GM12878 (cell line): ENCODE results near the gene MED13L. TPM values are rescaled to one million over a fixed set of nuclear protein-coding genes. Genes with fewer than 3 reads are reported as not detected.

Experiments used
- ATAC-seq: fragments of 200-7000 bp; cut with Tn5 transposase; 3 replicates; pipeline ENCODE4 v1.9.1; 2020; ENCODE audit warnings: mild to moderate bottlenecking, moderate library complexity
- BruUV-seq: library from RNA; stranded (reverse); fragments of 400-500 nt; replicated peaks from 2 replicates; lab custom pipeline; 2021; lab: Mats Ljungman, UMichigan
- CTCF ChIA-PET: fragments of 300-600 bp; sonication (Branson Sonifier 250); formaldehyde crosslinking; extraction: SDS; loops from one replicate; lab custom pipeline; 2021; ENCODE audit warnings: inconsistent platforms; lab: Yijun Ruan, JAX
- POLR2A ChIA-PET: fragments of 350-600 bp; formaldehyde crosslinking; extraction: SDS; loops from one replicate; lab custom pipeline; 2021; ENCODE audit warnings: inconsistent platforms; lab: Charles Lee
- RAD21 ChIA-PET: fragments of 300-600 bp; sonication (Branson Sonifier 250); formaldehyde crosslinking; loops from one replicate; lab custom pipeline; 2023; ENCODE audit warnings: antibody characterized with exemption; ENCODE audit not compliant: unreplicated experiment; lab: Charles Lee
- SMC1A ChIA-PET: fragments of 300-600 bp; sonication (Branson Sonifier 250); formaldehyde crosslinking; loops from one replicate; lab custom pipeline; 2023; ENCODE audit not compliant: unreplicated experiment, uncharacterized antibody; lab: Charles Lee
- DNase-seq: peaks from one replicate; pipeline ENCODE4 v3.0.0-alpha.2; 2011; ENCODE audit warnings: low read depth, low spot score
- FAIRE-seq: peaks from 3 replicates; lab custom pipeline; 2011; peaks lifted over from hg19 to GRCh38; lab: Jason Lieb, UNC
- H2AFZ ChIP-seq: 2 replicates; pipeline ENCODE4 v1.6.0; 2011; ENCODE audit warnings: low read depth, low read length, control low read depth; ENCODE audit not compliant: control insufficient read depth
- H3K27ac ChIP-seq: 2 replicates; pipeline ENCODE4 v1.5.1; 2011; ENCODE audit warnings: control low read depth; ENCODE audit not compliant: control insufficient read depth, insufficient read depth
- H3K27me3 ChIP-seq, 2 experiments: replicated peaks in 1 of 2; 2 replicates each; pipeline versions ENCODE4 v1.6.0 to v1.6.1; 2011; ENCODE audit warnings: low read length in 1 of 2; ENCODE audit not compliant: control insufficient read depth in 2 of 2, insufficient read depth in 2 of 2
- H3K36me3 ChIP-seq, 2 experiments: 2 replicates each; pipeline ENCODE4 v1.5.1; 2011; ENCODE audit warnings: low read length in 1 of 2; ENCODE audit not compliant: control insufficient read depth in 2 of 2, insufficient read depth in 2 of 2
- H3K4me1 ChIP-seq: 2 replicates; pipeline ENCODE4 v1.6.1; 2011; ENCODE audit warnings: mild to moderate bottlenecking, low read length, moderate library complexity, mixed read lengths; ENCODE audit not compliant: control insufficient read depth, insufficient read depth
- H3K4me2 ChIP-seq: 2 replicates; pipeline ENCODE4 v1.6.0; 2011; ENCODE audit warnings: control low read depth; ENCODE audit not compliant: control insufficient read depth, insufficient read depth
- H3K4me3 ChIP-seq: fragments of 200-600 bp; sonication (generic); 2 replicates; pipeline ENCODE4 v1.5.1; 2016
- H3K79me2 ChIP-seq: 2 replicates; pipeline ENCODE4 v1.6.0; 2011; ENCODE audit warnings: low read length; ENCODE audit not compliant: control insufficient read depth, insufficient read depth
- H3K9ac ChIP-seq: 2 replicates; pipeline ENCODE4 v1.8.0; 2011; ENCODE audit warnings: low read length, control low read depth, mixed read lengths; ENCODE audit not compliant: control insufficient read depth, insufficient read depth
- H3K9me3 ChIP-seq: replicated peaks from 3 replicates; pipeline ENCODE4 v1.5.1; 2011; ENCODE audit warnings: mild to moderate bottlenecking, low read length; ENCODE audit not compliant: control insufficient read depth, insufficient read depth
- H4K20me1 ChIP-seq: 2 replicates; pipeline ENCODE4 v1.6.0; 2011; ENCODE audit not compliant: control insufficient read depth, insufficient read depth
- MYB ChIP-seq: fragments of 150-350 bp; IDR thresholded peaks from 2 replicates; pipeline ENCODE4 v1.6.1; 2014; ENCODE audit warnings: mild to moderate bottlenecking, low read depth, low read length, borderline replicate concordance
- WGBS: methylation state at CpG from one replicate; pipeline ENCODE4 v1.1.6; 2016; ENCODE audit warnings: low lambda C conversion rate; ENCODE audit not compliant: insufficient replicate concordance, insufficient coverage; ENCODE audit errors: missing lambda C conversion rate; 5-methylcytosine and 5-hydroxymethylcytosine counted together
- in situ Hi-C: fragments of 300-500 bp; cut with MboI; formaldehyde crosslinking; loops from 9 replicates; pipeline ENCODE4 v1.14.3; 2018; ENCODE audit warnings: mixed read lengths
- intact Hi-C: fragments of 100-400 bp; cut with micrococcal nuclease; formaldehyde crosslinking; loops from one replicate; pipeline ENCODE4 v1.14.2; 2022; ENCODE audit not compliant: unreplicated experiment
- polyA plus RNA-seq, 11 experiments: library from polyadenylated mRNA; depleted of rRNA in 4 of 11; unstranded in 6 of 11; stranded (reverse) in 5 of 11; fragments of >200 nt; fragmentation: Nextera tagmentation in 4 of 11; fragmentation: Illumina TruSeq in 1 of 11; extraction: Ambion mirVana in 4 of 11; extraction: Trizol in 1 of 11; gene quantifications; 1 replicate in 1 of 11; 2 replicates in 10 of 11; pipeline versions ENCODE4 v1.2.1 to v1.2.3, GENCODE V29; 2011 to 2016; ENCODE audit warnings: inconsistent platforms in 2 of 11, missing spikeins in 2 of 11, low read depth in 1 of 11
- total RNA-seq, 4 experiments: library from RNA; depleted of rRNA in 3 of 4; stranded (reverse); fragments of >200 nt in 3 of 4; fragmentation: Illumina TruSeq in 1 of 4; extraction: Trizol in 1 of 4; gene quantifications; 2 replicates each; pipeline versions ENCODE4 v1.2.1 to v1.2.3, GENCODE V29; 2013 to 2021
- TF ChIP-seq, protein P1 (sequence below): fragments of 450-650 bp; IDR thresholded peaks from 2 replicates; pipeline ENCODE4 v1.6.1; 2017; ENCODE audit warnings: mild to moderate bottlenecking, low read depth, inconsistent platforms; ENCODE audit not compliant: poor library complexity, severe bottlenecking
- TF ChIP-seq, protein P2 (sequence below): fragments of 450-650 bp; IDR thresholded peaks from 2 replicates; pipeline ENCODE4 v1.6.1; 2016; ENCODE audit warnings: mild to moderate bottlenecking

Gene MED13L
- total and polyA plus RNA-seq, 10 of the 15 experiments (the other 5 are each of a cell fraction or from before 2014, with no cell fraction given): 3.7 to 30.1 (median 9.1) TPM

GRCh38 chr12:116145451-116145850 is 132.0 kb downstream of the MED13L start:
- FAIRE-seq: no peak
- Histone ChIP-seq H3K79me2 (peaks cover 3% of the 10 kb centered on the region), H3K9me3 (no peaks in the 10 kb centered on the region), H3K27ac (no peak overlapping the region), H3K27me3 (no peaks in the 10 kb centered on the region), H3K4me1 (peaks cover 19% of the 10 kb centered on the region), H2AFZ (no peak overlapping the region), H3K9ac (no peak overlapping the region), H3K36me3 (no peaks in the 10 kb centered on the region), H3K4me3 (no peak overlapping the region), H4K20me1 (no peaks in the 10 kb centered on the region), H3K4me2 (no peak overlapping the region)
- POLR2A ChIA-PET: interaction anchor here (0.7 kb wide), 1 partner anchor 8 kb away, joined by 3 read pairs; no protein-coding TSS in a partner anchor
- intact Hi-C loops: loop anchor here (2.0 kb wide), 1 partner anchor 91 kb away; no protein-coding TSS in a partner anchor
- CTCF ChIA-PET: no interaction called here
- no TSS peak for BruUV-seq
- no peak for ATAC-seq
- TF ChIP-seq MYB: no peak
- TF ChIP-seq, protein P1, sequence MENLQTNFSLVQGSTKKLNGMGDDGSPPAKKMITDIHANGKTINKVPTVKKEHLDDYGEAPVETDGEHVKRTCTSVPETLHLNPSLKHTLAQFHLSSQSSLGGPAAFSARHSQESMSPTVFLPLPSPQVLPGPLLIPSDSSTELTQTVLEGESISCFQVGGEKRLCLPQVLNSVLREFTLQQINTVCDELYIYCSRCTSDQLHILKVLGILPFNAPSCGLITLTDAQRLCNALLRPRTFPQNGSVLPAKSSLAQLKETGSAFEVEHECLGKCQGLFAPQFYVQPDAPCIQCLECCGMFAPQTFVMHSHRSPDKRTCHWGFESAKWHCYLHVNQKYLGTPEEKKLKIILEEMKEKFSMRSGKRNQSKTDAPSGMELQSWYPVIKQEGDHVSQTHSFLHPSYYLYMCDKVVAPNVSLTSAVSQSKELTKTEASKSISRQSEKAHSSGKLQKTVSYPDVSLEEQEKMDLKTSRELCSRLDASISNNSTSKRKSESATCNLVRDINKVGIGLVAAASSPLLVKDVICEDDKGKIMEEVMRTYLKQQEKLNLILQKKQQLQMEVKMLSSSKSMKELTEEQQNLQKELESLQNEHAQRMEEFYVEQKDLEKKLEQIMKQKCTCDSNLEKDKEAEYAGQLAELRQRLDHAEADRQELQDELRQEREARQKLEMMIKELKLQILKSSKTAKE: no peak
- TF ChIP-seq, protein P2, sequence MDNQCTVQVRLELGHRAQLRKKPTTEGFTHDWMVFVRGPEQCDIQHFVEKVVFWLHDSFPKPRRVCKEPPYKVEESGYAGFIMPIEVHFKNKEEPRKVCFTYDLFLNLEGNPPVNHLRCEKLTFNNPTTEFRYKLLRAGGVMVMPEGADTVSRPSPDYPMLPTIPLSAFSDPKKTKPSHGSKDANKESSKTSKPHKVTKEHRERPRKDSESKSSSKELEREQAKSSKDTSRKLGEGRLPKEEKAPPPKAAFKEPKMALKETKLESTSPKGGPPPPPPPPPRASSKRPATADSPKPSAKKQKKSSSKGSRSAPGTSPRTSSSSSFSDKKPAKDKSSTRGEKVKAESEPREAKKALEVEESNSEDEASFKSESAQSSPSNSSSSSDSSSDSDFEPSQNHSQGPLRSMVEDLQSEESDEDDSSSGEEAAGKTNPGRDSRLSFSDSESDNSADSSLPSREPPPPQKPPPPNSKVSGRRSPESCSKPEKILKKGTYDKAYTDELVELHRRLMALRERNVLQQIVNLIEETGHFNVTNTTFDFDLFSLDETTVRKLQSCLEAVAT: no peak
- SMC1A ChIA-PET: no interaction called here
- RAD21 ChIA-PET: interaction anchor here (1.6 kb wide), 1 partner anchor 50 kb away, joined by 3 read pairs; no protein-coding TSS in a partner anchor
- in situ Hi-C loops: no loop called here
- no peak for DNase-seq
- 93% methylated on average over 3 of the region's 3 CpGs for WGBS
